ENCODE results near the gene POLR3C.

DNA sequence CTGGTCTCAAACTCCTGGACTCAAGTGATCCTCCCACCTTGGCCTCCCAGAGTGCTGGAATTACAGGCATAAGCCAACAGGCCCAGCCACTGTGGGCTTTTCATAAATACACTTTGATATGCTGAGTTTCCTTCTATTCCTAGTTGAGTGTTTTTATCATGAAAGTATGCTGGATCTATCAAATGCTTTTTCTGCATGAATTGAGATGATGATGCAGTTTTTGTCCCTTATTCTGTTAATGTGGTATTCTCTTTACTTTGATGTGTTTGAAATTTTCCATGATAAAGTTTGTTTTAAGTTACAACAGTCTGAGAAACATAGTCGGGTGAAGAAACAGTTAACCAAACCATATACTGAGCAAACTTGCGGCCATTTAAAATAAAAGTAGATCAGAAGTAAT, 24.2 kb upstream of the POLR3C start:
- TF ChIP-seq, protein P1, sequence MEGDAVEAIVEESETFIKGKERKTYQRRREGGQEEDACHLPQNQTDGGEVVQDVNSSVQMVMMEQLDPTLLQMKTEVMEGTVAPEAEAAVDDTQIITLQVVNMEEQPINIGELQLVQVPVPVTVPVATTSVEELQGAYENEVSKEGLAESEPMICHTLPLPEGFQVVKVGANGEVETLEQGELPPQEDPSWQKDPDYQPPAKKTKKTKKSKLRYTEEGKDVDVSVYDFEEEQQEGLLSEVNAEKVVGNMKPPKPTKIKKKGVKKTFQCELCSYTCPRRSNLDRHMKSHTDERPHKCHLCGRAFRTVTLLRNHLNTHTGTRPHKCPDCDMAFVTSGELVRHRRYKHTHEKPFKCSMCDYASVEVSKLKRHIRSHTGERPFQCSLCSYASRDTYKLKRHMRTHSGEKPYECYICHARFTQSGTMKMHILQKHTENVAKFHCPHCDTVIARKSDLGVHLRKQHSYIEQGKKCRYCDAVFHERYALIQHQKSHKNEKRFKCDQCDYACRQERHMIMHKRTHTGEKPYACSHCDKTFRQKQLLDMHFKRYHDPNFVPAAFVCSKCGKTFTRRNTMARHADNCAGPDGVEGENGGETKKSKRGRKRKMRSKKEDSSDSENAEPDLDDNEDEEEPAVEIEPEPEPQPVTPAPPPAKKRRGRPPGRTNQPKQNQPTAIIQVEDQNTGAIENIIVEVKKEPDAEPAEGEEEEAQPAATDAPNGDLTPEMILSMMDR (IDR thresholded peaks at IDR 0.05; ENCODE audit: low read length) = no peak
- no peak for TF ChIP-seq EZH2 (IDR thresholded peaks at IDR 0.05; ENCODE audit: borderline replicate concordance, low read length)
